Ascending aorta (tissue), 2 donors: ENCODE results near the gene MYH7B. TPM values are rescaled to one million over a fixed set of nuclear protein-coding genes. Genes with fewer than 3 reads are reported as not detected.

ENCODE experiments used
- DNase-seq, 2 donors: peaks; one replicate each; pipeline ENCODE4 v3.0.0-alpha.2; 2019; ENCODE audit warnings: low spot score in 2 of 2
- H3K27ac ChIP-seq, 2 donors: fragments of 200-600 bp; sonication (generic); one replicate each; pipeline ENCODE4 v1.5.1; 2016 to 2017; ENCODE audit warnings: mild to moderate bottlenecking in 1 of 2
- H3K27me3 ChIP-seq: fragments of 200-600 bp; sonication (generic); one replicate; pipeline ENCODE4 v1.5.1; 2017
- H3K36me3 ChIP-seq, 2 donors: fragments of 200-600 bp; sonication (generic); one replicate each; pipeline ENCODE4 v1.5.1; 2016
- H3K4me1 ChIP-seq, 2 donors: fragments of 200-600 bp; sonication (generic); one replicate each; pipeline ENCODE4 v1.5.1; 2016 to 2017; ENCODE audit warnings: mild to moderate bottlenecking in 1 of 2
- H3K4me3 ChIP-seq, 2 donors: fragments of 200-600 bp; sonication (generic); one replicate each; pipeline ENCODE4 v1.5.1; 2016 to 2017; ENCODE audit warnings: mild to moderate bottlenecking in 1 of 2
- H3K9me3 ChIP-seq, 2 donors: fragments of 200-600 bp; sonication (generic); one replicate each; pipeline ENCODE4 v1.5.1; 2016
- CTCF ChIP-seq, 3 experiments: fragments of 200-600 bp in 2 of 3; fragments of 450-650 bp in 1 of 3; sonication (generic) in 2 of 3; IDR thresholded peaks; one replicate each; pipeline ENCODE4 v1.5.1; 2016 to 2019; ENCODE audit warnings: antibody characterized with exemption in 3 of 3, mild to moderate bottlenecking in 1 of 3, moderate library complexity in 1 of 3
- intact Hi-C: fragments of 100-400 bp; cut with DNase I; formaldehyde crosslinking; loops from one replicate; pipeline ENCODE4 v1.15.1; 2023
- total RNA-seq: library from RNA; depleted of rRNA; stranded (reverse); fragments of >200 nt; gene quantifications from one replicate; pipeline ENCODE4 v1.1.0, GENCODE V29; 2016

MYH7B gene
- total RNA-seq, 1 donor from 2014 or later: 4.7 TPM

GRCh38 chr20:34998331-34998950, 42.8 kb downstream of the MYH7B start:
- Histone ChIP-seq H3K9me3 (no peaks in the 10 kb centered on the region), H3K4me3 (no peak overlapping the region), H3K4me1 (no peaks in the 10 kb centered on the region), H3K36me3 (peaks cover 94 to 98% of the 10 kb centered on the region in 2 donors), H3K27ac (no peak overlapping the region), H3K27me3 (no peaks in the 10 kb centered on the region)
- DNase-seq: no peak
- no peak for TF ChIP-seq CTCF (IDR thresholded peaks at IDR 0.05)
- intact Hi-C loops: no loop called here

- Histone ChIP-seq H3K4me3 (no peak overlapping the region), H3K36me3 (peaks cover 94 to 99% of the 10 kb centered on the region in 2 donors), H3K4me1 (no peaks in the 10 kb centered on the region), H3K27ac (no peak overlapping the region), H3K27me3 (no peaks in the 10 kb centered on the region), H3K9me3 (no peaks in the 10 kb centered on the region)
- intact Hi-C loops: no loop called here
- DNase-seq: no peak
- no peak for TF ChIP-seq CTCF (IDR thresholded peaks at IDR 0.05)
These were observed 43.4 kb downstream of the MYH7B start for GRCh38 chr20:34999021-34999451.

GRCh38 chr20:34999782-35000181, 44.1 kb downstream of the MYH7B start:
- no peak for DNase-seq
- H3K9me3 ChIP-seq: no peaks in the 10 kb centered on the region
- TF ChIP-seq CTCF (IDR thresholded peaks at IDR 0.05): no peak
- H3K27me3 ChIP-seq: no peaks in the 10 kb centered on the region
- intact Hi-C loops: no loop called here
- no peaks in the 10 kb centered on the region for H3K4me1 ChIP-seq
- H3K4me3 ChIP-seq: no peak overlapping the region
- peaks cover 96 to 99% of the 10 kb centered on the region in 2 donors for H3K36me3 ChIP-seq
- no peak overlapping the region for H3K27ac ChIP-seq

- H3K9me3 ChIP-seq: no peaks in the 10 kb centered on the region
- H3K27me3 ChIP-seq: no peaks in the 10 kb centered on the region
- no peaks in the 10 kb centered on the region for H3K4me1 ChIP-seq
- no peak overlapping the region for H3K4me3 ChIP-seq
- peaks cover 96 to 99% of the 10 kb centered on the region in 2 donors for H3K36me3 ChIP-seq
- no peak for DNase-seq
- no peak overlapping the region for H3K27ac ChIP-seq
- intact Hi-C loops: no loop called here
- TF ChIP-seq CTCF (IDR thresholded peaks at IDR 0.05): no peak
These were observed 44.7 kb downstream of the MYH7B start for GRCh38 chr20:35000311-35000921.

- no peak for TF ChIP-seq CTCF (IDR thresholded peaks at IDR 0.05)
- Histone ChIP-seq H3K9me3 (no peaks in the 10 kb centered on the region), H3K27ac (no peak overlapping the region), H3K4me3 (no peak overlapping the region), H3K4me1 (no peaks in the 10 kb centered on the region), H3K36me3 (peaks cover 96 to 99% of the 10 kb centered on the region in 2 donors), H3K27me3 (no peaks in the 10 kb centered on the region)
- no peak for DNase-seq
- intact Hi-C loops: no loop called here
These were observed 45.4 kb downstream of the MYH7B start for GRCh38 chr20:35000922-35001595.
